ENCODE measurements around the gene ZNF229.
A peak's percentile ranks its signal among the peaks of the same experiment; 100 is the strongest.
"Not testable (repeated sequence)": the region's sequence is repeated elsewhere in the genome, so short reads cannot be mapped to it uniquely, and the experiment has no call there.

Gene ZNF229

DNA sequence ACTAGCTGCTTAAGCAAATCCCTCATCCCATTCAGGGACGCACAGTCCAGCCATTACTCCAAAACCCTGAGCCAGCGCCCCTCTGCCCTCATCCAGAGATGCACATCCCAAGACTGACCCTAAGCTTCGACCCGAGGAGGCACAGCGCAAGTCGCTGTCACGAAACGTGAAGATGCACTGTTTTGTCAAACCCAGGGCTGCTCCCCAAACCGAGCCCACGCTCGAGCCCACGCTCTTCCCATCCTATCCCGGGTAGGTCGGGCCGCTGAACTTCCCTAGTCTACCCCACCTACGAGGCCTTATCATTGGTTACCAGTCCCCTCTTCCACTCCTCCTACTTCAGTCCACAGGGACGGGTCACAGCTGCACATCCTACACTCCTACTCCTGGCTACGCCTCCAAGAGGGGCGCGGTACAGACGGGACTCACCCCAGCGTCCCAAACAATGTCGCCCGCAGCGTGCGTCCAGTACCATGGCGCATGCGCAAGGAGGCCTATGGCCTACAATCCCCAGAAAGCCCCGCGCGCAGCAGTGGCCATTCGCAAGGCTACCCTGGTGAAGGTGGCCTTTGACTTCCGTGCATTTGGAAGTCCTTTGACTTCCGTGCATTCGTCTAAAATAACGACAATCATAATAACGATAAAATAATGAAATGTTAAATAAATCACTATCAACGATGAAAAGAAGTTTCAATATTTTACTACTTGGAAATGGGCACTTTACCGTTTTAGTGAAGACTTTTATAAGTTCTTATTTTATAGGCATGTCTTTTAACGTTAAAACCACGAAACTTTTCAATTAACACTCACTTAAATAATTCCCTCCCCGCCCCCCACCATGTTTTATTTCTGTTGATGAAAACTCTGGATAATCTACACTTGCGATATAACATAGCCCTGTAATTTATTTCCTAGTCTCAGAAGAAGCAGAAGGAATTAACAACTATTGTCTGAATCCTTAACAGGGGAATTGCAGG, 46.8 kb downstream of the ZNF229 start, which contains the start of gene ZNF285:
ZNF285 (minus strand) TSS at position 470 of the 977 bp plus-strand sequence. CDS start 4,395 bp downstream, outside the sequence.
- peaks cover 20% of the 10 kb centered on the region for H3K36me3 Mint-ChIP-seq
- peak; percentile 89 for DNase-seq
- H3K27me3 Mint-ChIP-seq, result no peaks in the 10 kb centered on the region
- H3K4me3 Mint-ChIP-seq, result peak within 1 kb of the TSS; percentile 83
- CTCF ChIA-PET, result no interaction called here
- peaks cover 12% of the 10 kb centered on the region for H3K4me1 Mint-ChIP-seq
- H3K9me3 Mint-ChIP-seq, result peaks cover 49% of the 10 kb centered on the region
- peak within 1 kb of the TSS; percentile 17 for H3K27ac Mint-ChIP-seq

DNA sequence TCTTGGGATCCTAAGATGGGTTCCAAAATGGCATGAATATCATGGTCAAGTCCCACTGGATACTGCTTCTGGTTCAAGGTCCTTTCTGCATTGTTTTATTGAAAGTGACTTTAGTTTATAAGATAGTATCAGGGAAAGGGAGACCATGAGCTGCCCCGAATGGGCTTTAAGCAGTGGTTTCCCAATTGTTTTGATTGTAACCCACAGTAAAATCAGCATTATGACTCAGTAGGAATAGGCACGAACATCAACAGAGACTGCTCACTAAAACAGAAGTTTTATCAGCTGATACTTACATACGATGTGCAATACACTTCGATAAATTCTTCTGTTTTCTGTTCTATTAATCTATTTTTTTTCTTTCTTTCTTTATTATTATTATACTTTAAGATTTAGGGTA, 59.0 kb downstream of the ZNF229 start:
- DNase-seq, H3K27me3 Mint-ChIP-seq, H3K4me1 Mint-ChIP-seq, CTCF ChIA-PET, H3K4me3 Mint-ChIP-seq, H3K27ac Mint-ChIP-seq: not testable (repeated sequence)
- H3K9me3 Mint-ChIP-seq, result peaks cover 42% of the 10 kb centered on the region
- H3K36me3 Mint-ChIP-seq, result peaks cover 12% of the 10 kb centered on the region
